Kasumi-1 (cell line): ENCODE results near the gene A2M.
"Not testable (repeated sequence)": the region's sequence is repeated elsewhere in the genome, so short reads cannot be mapped to it uniquely, and the experiment has no call there.

Source experiments
- DNase-seq, 2 experiments: peaks; one replicate each; lab custom pipeline; 2025; lab: John Stamatoyannopoulos, UW

Gene A2M

GRCh38 chr12:9115731-9116559, at the start of gene A2M:
Gene A2M (minus strand): TSS chr12:9115919. CDS start chr12:9115849, 70 bp downstream.
- DNase-seq: peak in 1 of 2 experiments; percentile 4

- no peak for DNase-seq
These were observed 47.7 kb upstream of the A2M start for GRCh38 chr12:9163392-9163791.

- DNase-seq: no peak
These were observed 40.4 kb upstream of the A2M start for GRCh38 chr12:9156119-9156518.

GRCh38 chr12:9149372-9149771, 33.7 kb upstream of the A2M start:
- DNase-seq: no peak

- DNase-seq: no peak
These were observed 33.2 kb upstream of the A2M start for GRCh38 chr12:9148926-9149325.

GRCh38 chr12:9147461-9147860, 31.7 kb upstream of the A2M start:
- DNase-seq: no peak

GRCh38 chr12:9144730-9145106, 29.0 kb upstream of the A2M start:
- DNase-seq: no peak

GRCh38 chr12:9143929-9144729, 28.4 kb upstream of the A2M start:
- no peak for DNase-seq

GRCh38 chr12:9143137-9143536, 27.4 kb upstream of the A2M start:
- no peak for DNase-seq

GRCh38 chr12:9139588-9140290, 24.0 kb upstream of the A2M start:
- DNase-seq: not testable (repeated sequence)

GRCh38 chr12:9135903-9136310, 20.2 kb upstream of the A2M start:
- DNase-seq: no peak

- no peak for DNase-seq
These were observed 19.4 kb upstream of the A2M start for GRCh38 chr12:9134981-9135628.

- no peak for DNase-seq
These were observed 17.6 kb upstream of the A2M start for GRCh38 chr12:9133216-9133916.

- no peak for DNase-seq
These were observed 16.4 kb upstream of the A2M start for GRCh38 chr12:9132008-9132535.

GRCh38 chr12:9130244-9130643, 14.5 kb upstream of the A2M start:
- DNase-seq: no peak

GRCh38 chr12:9127936-9128663, 12.4 kb upstream of the A2M start:
- no peak for DNase-seq

- DNase-seq: no peak
These were observed 11.8 kb upstream of the A2M start for GRCh38 chr12:9127484-9127883.

- DNase-seq: no peak
These were observed 8.8 kb upstream of the A2M start for GRCh38 chr12:9124383-9125031.

- no peak for DNase-seq
These were observed 8.2 kb upstream of the A2M start for GRCh38 chr12:9123781-9124382.
